ENCODE measurements around the gene MGLL. TPM values are rescaled to one million over a fixed set of nuclear protein-coding genes. Genes with fewer than 3 reads are reported as not detected.
A peak's percentile ranks its signal among the peaks of the same experiment; 100 is the strongest.

The MGLL gene
- total RNA-seq (2011; cell fraction: chromatin; rRNA removed; ENCODE audit: low replicate concordance) = not detected in 2 replicates
- total RNA-seq (2011; cell fraction: nucleolus; rRNA removed) = 0.13 TPM in 1 of 2 replicates, not detected in the other
- total RNA-seq (2011; cell fraction: nucleoplasm; rRNA removed) = 0.61 TPM in 1 of 2 replicates, not detected in the other
- total RNA-seq (2014; rRNA removed) = 0.32 TPM in 1 of 2 replicates, not detected in the other
- not detected in 2 replicates for total RNA-seq (2014; rRNA removed; fragmentation: Illumina TruSeq; extraction: Trizol)
- total RNA-seq (2015; rRNA removed; fragmentation: Illumina TruSeq; extraction: Trizol) = not detected in 2 replicates
- 0.18 and 0.60 TPM in 2 replicates for total RNA-seq (2021)
- not detected in 2 replicates for polyA plus RNA-seq (2011; rRNA removed)
- polyA plus RNA-seq (2011; cell fraction: cytosol; rRNA removed) = not detected in 2 replicates
- polyA plus RNA-seq (2011; cell fraction: nucleus; rRNA removed) = not detected in 2 replicates
- 0.09 TPM in 1 of 2 replicates, not detected in the other for polyA plus RNA-seq (2012)
- polyA plus RNA-seq (2014; fragmentation: Illumina TruSeq; extraction: Trizol) = not detected in 2 replicates
- not detected for polyA plus RNA-seq (2014; fragmentation: Nextera tagmentation; extraction: Ambion mirVana)
- polyA plus RNA-seq (2014; rRNA removed) = 0.12 TPM in 1 of 2 replicates, not detected in the other
- polyA minus RNA-seq (2011; rRNA and poly(A)+ RNA removed) = not detected in 2 replicates
- polyA minus RNA-seq (2011; cell fraction: cytosol; rRNA and poly(A)+ RNA removed) = not detected in 2 replicates
- 0.13 and 0.33 TPM in 2 replicates for polyA minus RNA-seq (2011; cell fraction: nucleus; rRNA and poly(A)+ RNA removed)
- percentile 20 among the genes with signal in this experiment for Bru-seq, nascent RNA
- percentile 12 among the genes with signal in this experiment for BruChase-seq, experiment 1, labeled RNA remaining after a 2-hour chase
- BruChase-seq, experiment 2, labeled RNA remaining after a 6-hour chase = percentile 16 among the genes with signal in this experiment
- long read RNA-seq, experiment 1 = 0 reads
- long read RNA-seq, experiment 2 = 0 reads
- long read RNA-seq, experiment 3 = 0 reads

GRCh38 chr3:127822041-127822681 is at the start of gene MGLL:
TSS of gene MGLL (minus strand) at chr3:127822515. CDS start at chr3:127822318, 197 bp downstream.
- 8% methylated on average over 5 of the region's 23 CpGs for WGBS (ENCODE audit: insufficient coverage, low coverage, missing lambda C conversion rate)
- no TSS peak for BruUV-seq (replicated peaks)
- no peak within 1 kb of the TSS for H3K9ac ChIP-seq (ENCODE audit: insufficient read depth in 1 of 2, low read depth in 2 of 2, low read length in 2 of 2)
- FAIRE-seq = no peak
- in situ Hi-C loops (cut with MboI) = no loop called here
- H3K36me3 ChIP-seq (ENCODE audit: control insufficient read depth, insufficient read depth, low read length) = no peaks in the 10 kb centered on the region
- peaks cover 22 to 45% of the 10 kb centered on the region in 2 experiments for H3K27me3 ChIP-seq (ENCODE audit: control insufficient read depth in 2 of 2, insufficient read depth in 2 of 2, low read length in 2 of 2)
- no peak within 1 kb of the TSS for H3K4me3 ChIP-seq
- peaks cover 0 to 9% of the 10 kb centered on the region in 2 experiments; a peak in 1 of 5 replicates for H3K4me1 ChIP-seq (replicated peaks in 1 of 2; ENCODE audit: control insufficient read depth in 2 of 2, insufficient read depth in 2 of 2, low read length in 2 of 2)
- no peaks in the 10 kb centered on the region for H3K9me1 ChIP-seq (ENCODE audit: control insufficient read depth, insufficient read depth, low read length)
- H3K4me2 ChIP-seq (ENCODE audit: insufficient read depth, low read length) = no peak within 1 kb of the TSS
- POLR2A ChIA-PET = no interaction called here
- CTCF ChIA-PET (ENCODE audit: low intra/inter-chr PET ratio) = no interaction called here
- no peak for ATAC-seq
- H3K9me3 ChIP-seq (replicated peaks; ENCODE audit: control insufficient read depth, insufficient read depth, low read depth, low read length) = no peaks in the 10 kb centered on the region
- H2AFZ ChIP-seq (ENCODE audit: low read depth, low read length) = no peak within 1 kb of the TSS
- H4K20me1 ChIP-seq (replicated peaks; ENCODE audit: control insufficient read depth, insufficient read depth, low read length) = no peaks in the 10 kb centered on the region
- no peak for DNase-seq (ENCODE audit: extremely low read depth in 1 of 4, low spot score in 3 of 4)
- H3K27ac ChIP-seq (ENCODE audit: extremely low read depth, low read depth, low read length) = no peak within 1 kb of the TSS
- no peak for TF ChIP-seq ELF1 (tag; IDR thresholded peaks at IDR 0.05)
- no peak for TF ChIP-seq POLR3A (IDR thresholded peaks at IDR 0.05; ENCODE audit: borderline replicate concordance, extremely low read depth, insufficient read depth, insufficient read length)
- TF ChIP-seq TAF7 (tag; IDR thresholded peaks at IDR 0.05) = no peak
- no peak for TF ChIP-seq SMARCB1 (IDR thresholded peaks at IDR 0.05; ENCODE audit: insufficient read length, low read depth)
- no peak for TF ChIP-seq PHB2 (IDR thresholded peaks at IDR 0.05; ENCODE audit: low read depth)
- TF ChIP-seq TOE1 (IDR thresholded peaks at IDR 0.05; ENCODE audit: borderline replicate concordance) = no peak
- no peak for TF ChIP-seq TOE1 (CRISPR knock-in tag; IDR thresholded peaks at IDR 0.05; ENCODE audit: borderline replicate concordance, low read depth)
- no peak for TF ChIP-seq NFE2L1 (tag; IDR thresholded peaks at IDR 0.05; ENCODE audit: borderline replicate concordance, low read depth)
- no peak for TF ChIP-seq PATZ1 (CRISPR knock-in tag; IDR thresholded peaks at IDR 0.05; ENCODE audit: borderline replicate concordance)
- TF ChIP-seq, protein P1, sequence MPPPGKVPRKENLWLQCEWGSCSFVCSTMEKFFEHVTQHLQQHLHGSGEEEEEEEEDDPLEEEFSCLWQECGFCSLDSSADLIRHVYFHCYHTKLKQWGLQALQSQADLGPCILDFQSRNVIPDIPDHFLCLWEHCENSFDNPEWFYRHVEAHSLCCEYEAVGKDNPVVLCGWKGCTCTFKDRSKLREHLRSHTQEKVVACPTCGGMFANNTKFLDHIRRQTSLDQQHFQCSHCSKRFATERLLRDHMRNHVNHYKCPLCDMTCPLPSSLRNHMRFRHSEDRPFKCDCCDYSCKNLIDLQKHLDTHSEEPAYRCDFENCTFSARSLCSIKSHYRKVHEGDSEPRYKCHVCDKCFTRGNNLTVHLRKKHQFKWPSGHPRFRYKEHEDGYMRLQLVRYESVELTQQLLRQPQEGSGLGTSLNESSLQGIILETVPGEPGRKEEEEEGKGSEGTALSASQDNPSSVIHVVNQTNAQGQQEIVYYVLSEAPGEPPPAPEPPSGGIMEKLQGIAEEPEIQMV (tag; conservative IDR thresholded peaks at IDR 0.05; ENCODE audit: low read depth) = no peak
- TF ChIP-seq ZBTB7A (IDR thresholded peaks at IDR 0.05; ENCODE audit: borderline replicate concordance, control insufficient read depth, low read depth, low read length) = no peak
- TF ChIP-seq, protein P2, sequence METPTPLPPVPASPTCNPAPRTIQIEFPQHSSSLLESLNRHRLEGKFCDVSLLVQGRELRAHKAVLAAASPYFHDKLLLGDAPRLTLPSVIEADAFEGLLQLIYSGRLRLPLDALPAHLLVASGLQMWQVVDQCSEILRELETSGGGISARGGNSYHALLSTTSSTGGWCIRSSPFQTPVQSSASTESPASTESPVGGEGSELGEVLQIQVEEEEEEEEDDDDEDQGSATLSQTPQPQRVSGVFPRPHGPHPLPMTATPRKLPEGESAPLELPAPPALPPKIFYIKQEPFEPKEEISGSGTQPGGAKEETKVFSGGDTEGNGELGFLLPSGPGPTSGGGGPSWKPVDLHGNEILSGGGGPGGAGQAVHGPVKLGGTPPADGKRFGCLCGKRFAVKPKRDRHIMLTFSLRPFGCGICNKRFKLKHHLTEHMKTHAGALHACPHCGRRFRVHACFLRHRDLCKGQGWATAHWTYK (CRISPR knock-in tag; IDR thresholded peaks at IDR 0.05) = no peak
- H3K79me2 ChIP-seq (ENCODE audit: control insufficient read depth, insufficient read depth, low read length) = no peaks in the 10 kb centered on the region
- intact Hi-C loops (cut with micrococcal nuclease) = no loop called here
